Measurements from ENCODE around the gene EML1. TPM values are rescaled to one million over a fixed set of nuclear protein-coding genes. Genes with fewer than 3 reads are reported as not detected.

The EML1 gene
- total RNA-seq, 1 experiment from 2014 or later: 16.1 TPM

DNA sequence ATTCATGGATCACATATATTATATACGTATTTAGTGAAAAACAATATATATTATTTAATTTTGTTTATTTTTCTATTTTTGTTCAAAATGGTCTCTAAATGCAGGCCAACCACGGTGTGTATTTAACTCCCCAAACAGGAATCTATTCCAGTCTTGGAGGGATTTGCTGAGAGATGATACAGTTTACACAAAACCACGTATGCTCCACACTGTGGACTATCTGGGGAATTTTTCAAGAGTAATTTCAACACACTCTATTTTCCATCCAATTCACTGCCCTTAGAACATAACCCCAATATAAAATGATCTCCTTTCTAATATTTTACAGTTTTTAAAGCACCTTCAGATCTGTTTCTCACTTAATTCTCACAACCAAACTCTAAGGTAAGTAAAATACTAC lies 15.3 kb downstream of the EML1 start (continued):
- TF ChIP-seq NR3C1 (CRISPR knock-in tag; conservative IDR thresholded peaks at IDR 0.05; ENCODE audit: low read depth) (no peak), TEAD4 (CRISPR knock-in tag; IDR thresholded peaks at IDR 0.05) (no peak), NR2C2 (CRISPR knock-in tag; IDR thresholded peaks at IDR 0.05) (no peak)

GRCh38 chr14:99809360-99809759 lies 16.1 kb downstream of the EML1 start:
- POLR2A ChIA-PET: no interaction called here
- no peaks in the 10 kb centered on the region for H3K4me1 Mint-ChIP-seq
- CTCF ChIA-PET: interaction anchor here (0.8 kb wide), 1 partner anchor 346 kb away, joined by 3 read pairs; no protein-coding TSS in a partner anchor
- no peak for ATAC-seq
- TF ChIP-seq SMAD3 (CRISPR knock-in tag; IDR thresholded peaks at IDR 0.05; ENCODE audit: borderline replicate concordance) (no peak), TP53 (CRISPR knock-in tag; IDR thresholded peaks at IDR 0.05) (no peak), ZMAT4 (CRISPR knock-in tag; IDR thresholded peaks at IDR 0.05) (no peak), NR2C2 (CRISPR knock-in tag; IDR thresholded peaks at IDR 0.05) (no peak), E2F1 (CRISPR knock-in tag; IDR thresholded peaks at IDR 0.05) (no peak), IRF1 (CRISPR knock-in tag; IDR thresholded peaks at IDR 0.05) (no peak), SP1 (CRISPR knock-in tag; conservative IDR thresholded peaks at IDR 0.05) (no peak), SMAD4 (CRISPR knock-in tag; IDR thresholded peaks at IDR 0.05) (no peak), ZNF219 (CRISPR knock-in tag; IDR thresholded peaks at IDR 0.05; ENCODE audit: borderline replicate concordance) (no peak), TCF7 (CRISPR knock-in tag; IDR thresholded peaks at IDR 0.05; ENCODE audit: low read depth) (no peak), TEAD4 (CRISPR knock-in tag; IDR thresholded peaks at IDR 0.05) (no peak), PRRX2 (CRISPR knock-in tag; IDR thresholded peaks at IDR 0.05) (no peak), MXD4 (CRISPR knock-in tag; IDR thresholded peaks at IDR 0.05; ENCODE audit: borderline replicate concordance) (no peak), IRF2 (CRISPR knock-in tag; IDR thresholded peaks at IDR 0.05; ENCODE audit: borderline replicate concordance, low read depth) (no peak)
- TF ChIP-seq, protein P1, sequence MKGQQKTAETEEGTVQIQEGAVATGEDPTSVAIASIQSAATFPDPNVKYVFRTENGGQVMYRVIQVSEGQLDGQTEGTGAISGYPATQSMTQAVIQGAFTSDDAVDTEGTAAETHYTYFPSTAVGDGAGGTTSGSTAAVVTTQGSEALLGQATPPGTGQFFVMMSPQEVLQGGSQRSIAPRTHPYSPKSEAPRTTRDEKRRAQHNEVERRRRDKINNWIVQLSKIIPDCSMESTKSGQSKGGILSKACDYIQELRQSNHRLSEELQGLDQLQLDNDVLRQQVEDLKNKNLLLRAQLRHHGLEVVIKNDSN (CRISPR knock-in tag; IDR thresholded peaks at IDR 0.05): no peak
- TF ChIP-seq, protein P2, sequence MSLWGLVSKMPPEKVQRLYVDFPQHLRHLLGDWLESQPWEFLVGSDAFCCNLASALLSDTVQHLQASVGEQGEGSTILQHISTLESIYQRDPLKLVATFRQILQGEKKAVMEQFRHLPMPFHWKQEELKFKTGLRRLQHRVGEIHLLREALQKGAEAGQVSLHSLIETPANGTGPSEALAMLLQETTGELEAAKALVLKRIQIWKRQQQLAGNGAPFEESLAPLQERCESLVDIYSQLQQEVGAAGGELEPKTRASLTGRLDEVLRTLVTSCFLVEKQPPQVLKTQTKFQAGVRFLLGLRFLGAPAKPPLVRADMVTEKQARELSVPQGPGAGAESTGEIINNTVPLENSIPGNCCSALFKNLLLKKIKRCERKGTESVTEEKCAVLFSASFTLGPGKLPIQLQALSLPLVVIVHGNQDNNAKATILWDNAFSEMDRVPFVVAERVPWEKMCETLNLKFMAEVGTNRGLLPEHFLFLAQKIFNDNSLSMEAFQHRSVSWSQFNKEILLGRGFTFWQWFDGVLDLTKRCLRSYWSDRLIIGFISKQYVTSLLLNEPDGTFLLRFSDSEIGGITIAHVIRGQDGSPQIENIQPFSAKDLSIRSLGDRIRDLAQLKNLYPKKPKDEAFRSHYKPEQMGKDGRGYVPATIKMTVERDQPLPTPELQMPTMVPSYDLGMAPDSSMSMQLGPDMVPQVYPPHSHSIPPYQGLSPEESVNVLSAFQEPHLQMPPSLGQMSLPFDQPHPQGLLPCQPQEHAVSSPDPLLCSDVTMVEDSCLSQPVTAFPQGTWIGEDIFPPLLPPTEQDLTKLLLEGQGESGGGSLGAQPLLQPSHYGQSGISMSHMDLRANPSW (CRISPR knock-in tag; conservative IDR thresholded peaks at IDR 0.05; ENCODE audit: low read depth): no peak
- no peaks in the 10 kb centered on the region for H3K36me3 Mint-ChIP-seq
- no peaks in the 10 kb centered on the region for H3K9me3 Mint-ChIP-seq
- H3K4me3 Mint-ChIP-seq: no peak overlapping the region
- no peak for DNase-seq (ENCODE audit: low spot score)
- no peaks in the 10 kb centered on the region for H3K27me3 Mint-ChIP-seq (ENCODE audit: low read depth)
- H3K27ac Mint-ChIP-seq: no peak overlapping the region

DNA sequence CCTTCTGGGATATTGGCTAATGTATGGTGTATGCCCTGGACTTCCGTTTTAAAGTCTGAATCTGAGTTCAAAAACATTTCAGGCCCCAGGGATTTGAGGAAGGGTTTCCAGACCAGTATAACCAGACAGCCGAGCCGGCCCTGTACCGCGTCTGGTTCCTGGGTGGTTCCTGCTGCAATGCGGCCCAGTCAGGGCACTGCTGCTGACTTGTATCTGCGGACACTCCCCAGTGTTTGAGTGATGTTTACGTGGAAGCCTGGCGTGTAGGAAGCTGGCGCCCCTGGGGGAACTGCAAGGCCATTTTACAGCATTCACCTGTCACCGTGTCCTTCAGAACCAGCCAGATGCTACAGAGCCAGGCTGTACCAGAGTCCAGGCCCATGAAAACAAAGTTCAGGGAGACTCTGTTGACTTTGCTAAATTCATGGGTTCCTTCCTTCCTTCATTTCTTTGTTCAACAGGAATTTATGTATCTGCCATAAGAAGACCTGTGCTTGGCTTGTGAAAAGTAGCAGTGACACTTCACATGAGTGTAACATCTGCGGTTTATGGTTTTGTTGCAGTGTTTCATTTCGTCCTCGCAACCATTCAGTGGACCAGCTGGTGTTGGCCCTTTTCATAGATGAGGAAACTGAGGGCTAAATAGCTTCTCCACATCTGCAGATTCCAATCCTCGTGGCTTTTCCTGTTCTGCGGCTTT lies 16.8 kb downstream of the EML1 start:
- no peaks in the 10 kb centered on the region for H3K4me1 Mint-ChIP-seq
- H3K36me3 Mint-ChIP-seq: no peaks in the 10 kb centered on the region
- no peaks in the 10 kb centered on the region for H3K27me3 Mint-ChIP-seq (ENCODE audit: low read depth)
- DNase-seq (ENCODE audit: low spot score) (no peak), ATAC-seq (peak; percentile 15; the same call in 1 of the 2 replicates)
- ChIA-PET CTCF (interaction anchor here (0.7 to 0.8 kb wide), 2 partner anchors 80 to 345 kb away, joined by 3 to 4 read pairs; no protein-coding TSS in a partner anchor), POLR2A (no interaction called here)
- H3K4me3 Mint-ChIP-seq: no peak overlapping the region
- no peaks in the 10 kb centered on the region for H3K9me3 Mint-ChIP-seq
- H3K27ac Mint-ChIP-seq: no peak overlapping the region
- no peak for TF ChIP-seq KAT7 (CRISPR knock-in tag; IDR thresholded peaks at IDR 0.05; ENCODE audit: borderline replicate concordance)
- TF ChIP-seq, protein P3, sequence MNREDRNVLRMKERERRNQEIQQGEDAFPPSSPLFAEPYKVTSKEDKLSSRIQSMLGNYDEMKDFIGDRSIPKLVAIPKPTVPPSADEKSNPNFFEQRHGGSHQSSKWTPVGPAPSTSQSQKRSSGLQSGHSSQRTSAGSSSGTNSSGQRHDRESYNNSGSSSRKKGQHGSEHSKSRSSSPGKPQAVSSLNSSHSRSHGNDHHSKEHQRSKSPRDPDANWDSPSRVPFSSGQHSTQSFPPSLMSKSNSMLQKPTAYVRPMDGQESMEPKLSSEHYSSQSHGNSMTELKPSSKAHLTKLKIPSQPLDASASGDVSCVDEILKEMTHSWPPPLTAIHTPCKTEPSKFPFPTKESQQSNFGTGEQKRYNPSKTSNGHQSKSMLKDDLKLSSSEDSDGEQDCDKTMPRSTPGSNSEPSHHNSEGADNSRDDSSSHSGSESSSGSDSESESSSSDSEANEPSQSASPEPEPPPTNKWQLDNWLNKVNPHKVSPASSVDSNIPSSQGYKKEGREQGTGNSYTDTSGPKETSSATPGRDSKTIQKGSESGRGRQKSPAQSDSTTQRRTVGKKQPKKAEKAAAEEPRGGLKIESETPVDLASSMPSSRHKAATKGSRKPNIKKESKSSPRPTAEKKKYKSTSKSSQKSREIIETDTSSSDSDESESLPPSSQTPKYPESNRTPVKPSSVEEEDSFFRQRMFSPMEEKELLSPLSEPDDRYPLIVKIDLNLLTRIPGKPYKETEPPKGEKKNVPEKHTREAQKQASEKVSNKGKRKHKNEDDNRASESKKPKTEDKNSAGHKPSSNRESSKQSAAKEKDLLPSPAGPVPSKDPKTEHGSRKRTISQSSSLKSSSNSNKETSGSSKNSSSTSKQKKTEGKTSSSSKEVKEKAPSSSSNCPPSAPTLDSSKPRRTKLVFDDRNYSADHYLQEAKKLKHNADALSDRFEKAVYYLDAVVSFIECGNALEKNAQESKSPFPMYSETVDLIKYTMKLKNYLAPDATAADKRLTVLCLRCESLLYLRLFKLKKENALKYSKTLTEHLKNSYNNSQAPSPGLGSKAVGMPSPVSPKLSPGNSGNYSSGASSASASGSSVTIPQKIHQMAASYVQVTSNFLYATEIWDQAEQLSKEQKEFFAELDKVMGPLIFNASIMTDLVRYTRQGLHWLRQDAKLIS (CRISPR knock-in tag; IDR thresholded peaks at IDR 0.05; ENCODE audit: borderline replicate concordance): no peak
- TF ChIP-seq, protein P4, sequence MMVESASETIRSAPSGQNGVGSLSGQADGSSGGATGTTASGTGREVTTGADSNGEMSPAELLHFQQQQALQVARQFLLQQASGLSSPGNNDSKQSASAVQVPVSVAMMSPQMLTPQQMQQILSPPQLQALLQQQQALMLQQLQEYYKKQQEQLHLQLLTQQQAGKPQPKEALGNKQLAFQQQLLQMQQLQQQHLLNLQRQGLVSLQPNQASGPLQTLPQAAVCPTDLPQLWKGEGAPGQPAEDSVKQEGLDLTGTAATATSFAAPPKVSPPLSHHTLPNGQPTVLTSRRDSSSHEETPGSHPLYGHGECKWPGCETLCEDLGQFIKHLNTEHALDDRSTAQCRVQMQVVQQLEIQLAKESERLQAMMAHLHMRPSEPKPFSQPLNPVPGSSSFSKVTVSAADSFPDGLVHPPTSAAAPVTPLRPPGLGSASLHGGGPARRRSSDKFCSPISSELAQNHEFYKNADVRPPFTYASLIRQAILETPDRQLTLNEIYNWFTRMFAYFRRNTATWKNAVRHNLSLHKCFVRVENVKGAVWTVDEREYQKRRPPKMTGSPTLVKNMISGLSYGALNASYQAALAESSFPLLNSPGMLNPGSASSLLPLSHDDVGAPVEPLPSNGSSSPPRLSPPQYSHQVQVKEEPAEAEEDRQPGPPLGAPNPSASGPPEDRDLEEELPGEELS (CRISPR knock-in tag; IDR thresholded peaks at IDR 0.05): no peak

Data from WTC11 (cell line).